HepG2 (cell line): ENCODE results near the gene TBC1D10B. TPM values are rescaled to one million over a fixed set of nuclear protein-coding genes. Genes with fewer than 3 reads are reported as not detected.

ENCODE experiments used
- ATM ChIP-seq: fragments of 450-650 bp; IDR thresholded peaks from 2 replicates; pipeline ENCODE4 v1.7.1; 2017; ENCODE audit warnings: mild to moderate bottlenecking, borderline replicate concordance
- DBP ChIP-seq: sonication (generic); formaldehyde crosslinking; IDR thresholded peaks from 2 replicates; pipeline ENCODE4 v1.4.0; 2020; ENCODE audit warnings: missing genetic modification reagents; ENCODE audit errors: not compliant biosample characterization
- DNMT1 ChIP-seq: sonication (generic); formaldehyde crosslinking; IDR thresholded peaks from 2 replicates; pipeline ENCODE4 v1.5.1; 2020; ENCODE audit warnings: mild to moderate bottlenecking, missing genetic modification reagents
- ISL2 ChIP-seq: sonication (generic); formaldehyde crosslinking; IDR thresholded peaks from 2 replicates; pipeline ENCODE4 v1.5.0; 2020; ENCODE audit warnings: missing genetic modification reagents
- MIXL1 ChIP-seq: IDR thresholded peaks from 2 replicates; pipeline ENCODE4 v1.6.1; 2016
- NFE2L2 ChIP-seq: fragments of 150-350 bp; IDR thresholded peaks from 2 replicates; pipeline ENCODE4 v1.6.1; 2014; ENCODE audit warnings: low read length
- NR2F2 ChIP-seq: IDR thresholded peaks from 2 replicates; pipeline ENCODE4 v1.6.1; 2012; ENCODE audit warnings: low read depth, inconsistent platforms, borderline replicate concordance
- PAF1 ChIP-seq: IDR thresholded peaks from 2 replicates; pipeline ENCODE4 v1.6.1; 2016; ENCODE audit warnings: missing genetic modification reagents, missing compliant biosample characterization
- POGZ ChIP-seq: sonication (generic); formaldehyde crosslinking; IDR thresholded peaks from 2 replicates; pipeline ENCODE4 v1.4.0; 2020; ENCODE audit warnings: mild to moderate bottlenecking, missing genetic modification reagents
- SIX1 ChIP-seq: sonication (generic); formaldehyde crosslinking; IDR thresholded peaks from 2 replicates; pipeline ENCODE4 v1.4.0; 2020; ENCODE audit warnings: missing genetic modification reagents, borderline replicate concordance
- WIZ ChIP-seq: sonication (generic); formaldehyde crosslinking; IDR thresholded peaks from 2 replicates; pipeline ENCODE4 v1.5.1; 2020; ENCODE audit warnings: mild to moderate bottlenecking, missing genetic modification reagents
- ZBTB7B ChIP-seq: sonication (generic); formaldehyde crosslinking; IDR thresholded peaks from 2 replicates; pipeline ENCODE4 v1.4.0; 2020; ENCODE audit warnings: missing genetic modification reagents
- ZFP62 ChIP-seq: sonication (generic); formaldehyde crosslinking; IDR thresholded peaks from 2 replicates; pipeline ENCODE4 v1.4.0; 2020; ENCODE audit warnings: missing genetic modification reagents
- ZFP90 ChIP-seq: sonication (generic); formaldehyde crosslinking; IDR thresholded peaks from 2 replicates; pipeline ENCODE4 v1.8.0; 2022; ENCODE audit warnings: missing genetic modification reagents, mild to moderate bottlenecking, inconsistent platforms, borderline replicate concordance
- ZNF343 ChIP-seq: sonication (generic); formaldehyde crosslinking; IDR thresholded peaks from 2 replicates; pipeline ENCODE4 v1.4.0; 2020; ENCODE audit warnings: mild to moderate bottlenecking, missing genetic modification reagents
- ZNF816 ChIP-seq: sonication (generic); formaldehyde crosslinking; IDR thresholded peaks from 2 replicates; pipeline ENCODE4 v1.8.0; 2022; ENCODE audit warnings: missing genetic modification reagents, mild to moderate bottlenecking, borderline replicate concordance
- polyA plus RNA-seq, 8 experiments: library from polyadenylated mRNA; depleted of rRNA in 3 of 8; stranded (reverse) in 7 of 8; unstranded in 1 of 8; fragments of >200 nt; fragmentation: Illumina TruSeq in 4 of 8; extraction: Trizol in 4 of 8; gene quantifications; 2 replicates each; pipeline versions ENCODE4 v1.2.1 to v1.2.3, GENCODE V29; 2011 to 2016; ENCODE audit warnings: low read depth in 4 of 8, missing spikeins in 1 of 8, mixed read lengths in 1 of 8; ENCODE audit not compliant: insufficient read depth in 1 of 8
- total RNA-seq, 5 experiments: library from RNA; depleted of rRNA; stranded (reverse); fragments of >200 nt; fragmentation: Illumina TruSeq; extraction: Trizol; gene quantifications; 2 replicates each; pipeline ENCODE4 v1.2.3, GENCODE V29; 2016; ENCODE audit warnings: low read depth in 1 of 5
- TF ChIP-seq, protein P1 (sequence below): sonication (generic); formaldehyde crosslinking; IDR thresholded peaks from 2 replicates; pipeline ENCODE4 v1.9.0; 2021; ENCODE audit warnings: missing genetic modification reagents, borderline replicate concordance
- TF ChIP-seq, protein P2 (sequence below): sonication (generic); formaldehyde crosslinking; IDR thresholded peaks from 2 replicates; pipeline ENCODE4 v1.4.0; 2020; ENCODE audit warnings: missing genetic modification reagents
- TF ChIP-seq, protein P3 (sequence below): sonication (generic); formaldehyde crosslinking; IDR thresholded peaks from 2 replicates; pipeline ENCODE4 v1.9.0; 2021; ENCODE audit warnings: missing genetic modification reagents, mild to moderate bottlenecking, borderline replicate concordance
- TF ChIP-seq, protein P4 (sequence below): sonication (generic); formaldehyde crosslinking; IDR thresholded peaks from 2 replicates; pipeline ENCODE4 v1.5.1; 2020; ENCODE audit warnings: mild to moderate bottlenecking, missing genetic modification reagents, borderline replicate concordance
- TF ChIP-seq, protein P5 (sequence below): sonication (generic); formaldehyde crosslinking; IDR thresholded peaks from 2 replicates; pipeline ENCODE4 v1.4.0; 2020; ENCODE audit warnings: low read depth, mild to moderate bottlenecking, missing genetic modification reagents
- TF ChIP-seq, protein P6 (sequence below): sonication (generic); formaldehyde crosslinking; IDR thresholded peaks from 2 replicates; pipeline ENCODE4 v1.4.0; 2020; ENCODE audit warnings: missing genetic modification reagents

Gene TBC1D10B
- total and polyA plus RNA-seq, 2 of the 13 experiments (the other 11 are each of a cell fraction or from before 2014, with no cell fraction given): 15.7 to 24.8 TPM

DNA sequence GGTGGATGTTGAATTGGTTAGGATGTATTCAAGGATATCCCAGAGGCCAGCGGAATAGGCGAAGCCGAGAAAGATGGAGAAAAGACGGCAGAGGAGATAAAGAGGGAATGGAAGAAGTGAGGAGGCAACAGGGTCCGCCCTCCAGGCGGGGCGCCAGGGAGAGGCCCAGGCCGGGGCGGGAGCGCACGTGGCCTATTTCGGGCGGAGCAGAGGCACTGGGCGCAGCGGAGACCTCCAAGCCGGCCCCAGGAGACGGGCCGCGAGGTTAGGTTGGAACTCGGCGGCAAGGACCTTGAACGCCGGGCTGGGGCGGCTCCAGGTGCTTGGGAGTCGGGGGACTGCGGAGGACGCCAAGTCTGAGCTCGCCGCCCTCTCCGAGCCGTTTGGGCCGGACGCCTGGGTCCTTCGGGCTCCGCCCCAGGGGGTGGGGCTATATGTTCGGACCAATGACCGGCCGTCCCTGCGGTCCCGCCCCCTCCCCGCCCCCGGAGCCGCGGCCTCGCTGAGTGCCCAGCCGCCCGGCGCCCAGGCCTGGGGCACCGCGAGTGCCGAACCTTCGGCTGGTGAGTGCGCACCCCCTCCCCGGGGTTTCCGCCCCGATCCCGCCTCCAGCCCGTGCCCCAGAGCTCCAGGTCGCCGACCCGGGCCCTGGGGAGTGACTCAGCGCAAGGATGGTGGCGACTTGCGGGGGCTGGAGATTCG, 37.0 kb upstream of the TBC1D10B start, which contains the start of gene ZNF771 (continued):
- TF ChIP-seq, protein P1, sequence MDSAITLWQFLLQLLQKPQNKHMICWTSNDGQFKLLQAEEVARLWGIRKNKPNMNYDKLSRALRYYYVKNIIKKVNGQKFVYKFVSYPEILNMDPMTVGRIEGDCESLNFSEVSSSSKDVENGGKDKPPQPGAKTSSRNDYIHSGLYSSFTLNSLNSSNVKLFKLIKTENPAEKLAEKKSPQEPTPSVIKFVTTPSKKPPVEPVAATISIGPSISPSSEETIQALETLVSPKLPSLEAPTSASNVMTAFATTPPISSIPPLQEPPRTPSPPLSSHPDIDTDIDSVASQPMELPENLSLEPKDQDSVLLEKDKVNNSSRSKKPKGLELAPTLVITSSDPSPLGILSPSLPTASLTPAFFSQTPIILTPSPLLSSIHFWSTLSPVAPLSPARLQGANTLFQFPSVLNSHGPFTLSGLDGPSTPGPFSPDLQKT (CRISPR knock-in tag): no peak
- TF ChIP-seq, protein P2, sequence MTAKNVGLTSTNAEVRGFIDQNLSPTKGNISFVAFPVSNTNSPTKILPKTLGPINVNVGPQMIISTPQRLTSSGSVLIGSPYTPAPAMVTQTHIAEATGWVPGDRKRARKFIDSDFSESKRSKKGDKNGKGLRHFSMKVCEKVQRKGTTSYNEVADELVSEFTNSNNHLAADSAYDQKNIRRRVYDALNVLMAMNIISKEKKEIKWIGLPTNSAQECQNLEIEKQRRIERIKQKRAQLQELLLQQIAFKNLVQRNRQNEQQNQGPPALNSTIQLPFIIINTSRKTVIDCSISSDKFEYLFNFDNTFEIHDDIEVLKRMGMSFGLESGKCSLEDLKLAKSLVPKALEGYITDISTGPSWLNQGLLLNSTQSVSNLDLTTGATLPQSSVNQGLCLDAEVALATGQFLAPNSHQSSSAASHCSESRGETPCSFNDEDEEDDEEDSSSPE (CRISPR knock-in tag): peak; percentile 67
- no peak for TF ChIP-seq MIXL1 (CRISPR knock-in tag)
- TF ChIP-seq DBP (CRISPR knock-in tag): no peak
- TF ChIP-seq ATM: no peak
- peak; percentile 93 for TF ChIP-seq ZNF343 (CRISPR knock-in tag)
- TF ChIP-seq NFE2L2: no peak
- no peak for TF ChIP-seq DNMT1
- TF ChIP-seq ZBTB7B (CRISPR knock-in tag): peak; percentile 77
- TF ChIP-seq ZFP90 (CRISPR knock-in tag): peak; percentile 75; the same call in 1 of the 2 replicates
- TF ChIP-seq WIZ: no peak
- no peak for TF ChIP-seq ZFP62 (CRISPR knock-in tag)
- no peak for TF ChIP-seq NR2F2
- peak; percentile 81 for TF ChIP-seq POGZ (CRISPR knock-in tag)
- TF ChIP-seq, protein P3, sequence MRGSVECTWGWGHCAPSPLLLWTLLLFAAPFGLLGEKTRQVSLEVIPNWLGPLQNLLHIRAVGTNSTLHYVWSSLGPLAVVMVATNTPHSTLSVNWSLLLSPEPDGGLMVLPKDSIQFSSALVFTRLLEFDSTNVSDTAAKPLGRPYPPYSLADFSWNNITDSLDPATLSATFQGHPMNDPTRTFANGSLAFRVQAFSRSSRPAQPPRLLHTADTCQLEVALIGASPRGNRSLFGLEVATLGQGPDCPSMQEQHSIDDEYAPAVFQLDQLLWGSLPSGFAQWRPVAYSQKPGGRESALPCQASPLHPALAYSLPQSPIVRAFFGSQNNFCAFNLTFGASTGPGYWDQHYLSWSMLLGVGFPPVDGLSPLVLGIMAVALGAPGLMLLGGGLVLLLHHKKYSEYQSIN (CRISPR knock-in tag): no peak
- TF ChIP-seq, protein P4, sequence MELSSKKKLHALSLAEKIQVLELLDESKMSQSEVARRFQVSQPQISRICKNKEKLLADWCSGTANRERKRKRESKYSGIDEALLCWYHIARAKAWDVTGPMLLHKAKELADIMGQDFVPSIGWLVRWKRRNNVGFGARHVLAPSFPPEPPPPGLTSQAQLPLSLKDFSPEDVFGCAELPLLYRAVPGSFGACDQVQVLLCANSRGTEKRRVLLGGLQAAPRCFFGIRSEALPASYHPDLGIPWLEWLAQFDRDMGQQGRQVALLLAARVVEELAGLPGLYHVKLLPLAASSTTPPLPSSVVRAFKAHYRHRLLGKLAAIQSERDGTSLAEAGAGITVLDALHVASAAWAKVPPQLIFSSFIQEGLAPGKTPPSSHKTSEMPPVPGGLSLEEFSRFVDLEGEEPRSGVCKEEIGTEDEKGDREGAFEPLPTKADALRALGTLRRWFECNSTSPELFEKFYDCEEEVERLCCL (CRISPR knock-in tag): no peak
- TF ChIP-seq PAF1 (CRISPR knock-in tag): no peak
- TF ChIP-seq, protein P5, sequence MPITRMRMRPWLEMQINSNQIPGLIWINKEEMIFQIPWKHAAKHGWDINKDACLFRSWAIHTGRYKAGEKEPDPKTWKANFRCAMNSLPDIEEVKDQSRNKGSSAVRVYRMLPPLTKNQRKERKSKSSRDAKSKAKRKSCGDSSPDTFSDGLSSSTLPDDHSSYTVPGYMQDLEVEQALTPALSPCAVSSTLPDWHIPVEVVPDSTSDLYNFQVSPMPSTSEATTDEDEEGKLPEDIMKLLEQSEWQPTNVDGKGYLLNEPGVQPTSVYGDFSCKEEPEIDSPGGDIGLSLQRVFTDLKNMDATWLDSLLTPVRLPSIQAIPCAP (CRISPR knock-in tag): no peak
- TF ChIP-seq, protein P6, sequence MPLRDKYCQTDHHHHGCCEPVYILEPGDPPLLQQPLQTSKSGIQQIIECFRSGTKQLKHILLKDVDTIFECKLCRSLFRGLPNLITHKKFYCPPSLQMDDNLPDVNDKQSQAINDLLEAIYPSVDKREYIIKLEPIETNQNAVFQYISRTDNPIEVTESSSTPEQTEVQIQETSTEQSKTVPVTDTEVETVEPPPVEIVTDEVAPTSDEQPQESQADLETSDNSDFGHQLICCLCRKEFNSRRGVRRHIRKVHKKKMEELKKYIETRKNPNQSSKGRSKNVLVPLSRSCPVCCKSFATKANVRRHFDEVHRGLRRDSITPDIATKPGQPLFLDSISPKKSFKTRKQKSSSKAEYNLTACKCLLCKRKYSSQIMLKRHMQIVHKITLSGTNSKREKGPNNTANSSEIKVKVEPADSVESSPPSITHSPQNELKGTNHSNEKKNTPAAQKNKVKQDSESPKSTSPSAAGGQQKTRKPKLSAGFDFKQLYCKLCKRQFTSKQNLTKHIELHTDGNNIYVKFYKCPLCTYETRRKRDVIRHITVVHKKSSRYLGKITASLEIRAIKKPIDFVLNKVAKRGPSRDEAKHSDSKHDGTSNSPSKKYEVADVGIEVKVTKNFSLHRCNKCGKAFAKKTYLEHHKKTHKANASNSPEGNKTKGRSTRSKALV: no peak
- peak; percentile 57; the same call in 1 of the 2 replicates for TF ChIP-seq ISL2 (CRISPR knock-in tag)
- no peak for TF ChIP-seq ZNF816 (CRISPR knock-in tag)
- no peak for TF ChIP-seq SIX1 (CRISPR knock-in tag)
